Epithelial cell of proximal tubule (primary cell): ENCODE measurements around the gene LRRC74A. TPM values are rescaled to one million over a fixed set of nuclear protein-coding genes. Genes with fewer than 3 reads are reported as not detected.

Source experiments
- DNase-seq: peaks from one replicate; pipeline ENCODE4 v3.0.0-alpha.2; 2011; ENCODE audit warnings: low read depth
- H3K4me3 ChIP-seq: 2 replicates; pipeline ENCODE4 v1.5.1; 2011; ENCODE audit warnings: low read depth, mild to moderate bottlenecking, low read length
- CTCF ChIP-seq: conservative IDR thresholded peaks from 2 replicates; pipeline ENCODE4 v1.5.1; 2012; ENCODE audit warnings: low read depth, mild to moderate bottlenecking, low read length
- total RNA-seq: library from RNA; depleted of rRNA; stranded (reverse); fragments of >200 nt; gene quantifications from 2 replicates; pipeline ENCODE4 v1.2.3, GENCODE V29; 2015

Gene LRRC74A
- total RNA-seq, 1 donor from 2014 or later = not detected

DNA sequence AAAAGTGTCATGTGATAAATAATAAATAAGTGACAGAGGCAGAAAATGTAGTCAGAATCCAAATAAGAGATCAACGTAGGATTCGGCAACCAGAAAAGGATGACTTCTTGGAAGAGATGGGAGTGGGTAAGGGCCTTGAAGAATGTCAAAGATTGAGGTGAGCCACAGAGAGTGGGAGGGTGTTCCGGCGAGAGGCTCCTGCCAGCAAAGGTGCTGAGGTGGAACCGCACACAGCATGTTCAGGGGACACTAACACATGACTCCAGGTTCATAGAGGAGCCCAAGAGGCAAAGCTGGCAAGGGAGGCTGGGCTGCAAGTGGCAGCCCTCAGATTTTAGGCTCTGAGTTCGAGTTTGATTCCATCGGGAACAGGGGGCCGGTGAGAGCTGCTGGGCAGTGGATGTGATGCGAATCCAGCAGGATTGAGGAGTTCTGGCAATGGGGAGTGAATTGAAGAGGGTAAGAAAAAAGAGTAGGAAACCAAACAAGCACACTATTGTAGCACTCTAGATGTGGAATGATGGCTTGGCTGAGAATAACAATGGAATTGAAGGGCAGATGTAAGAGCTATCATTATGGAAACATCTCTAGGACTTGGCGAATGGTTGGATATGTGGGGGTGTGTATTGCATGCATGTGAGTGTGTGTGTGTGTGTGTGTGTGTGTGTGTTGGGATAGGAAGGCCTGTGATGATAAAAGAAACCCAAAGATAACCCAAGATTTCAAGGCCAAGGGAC is 36.5 kb downstream of the LRRC74A start:
- TF ChIP-seq CTCF = no peak
- H3K4me3 ChIP-seq = no peak overlapping the region
- no peak for DNase-seq

GRCh38 chr14:76863724-76864407 is 37.7 kb downstream of the LRRC74A start:
- H3K4me3 ChIP-seq = no peak overlapping the region
- DNase-seq = no peak
- no peak for TF ChIP-seq CTCF

GRCh38 chr14:76866456-76866855 is 40.2 kb downstream of the LRRC74A start:
- no peak for TF ChIP-seq CTCF
- no peak for DNase-seq
- H3K4me3 ChIP-seq = no peak overlapping the region

DNA sequence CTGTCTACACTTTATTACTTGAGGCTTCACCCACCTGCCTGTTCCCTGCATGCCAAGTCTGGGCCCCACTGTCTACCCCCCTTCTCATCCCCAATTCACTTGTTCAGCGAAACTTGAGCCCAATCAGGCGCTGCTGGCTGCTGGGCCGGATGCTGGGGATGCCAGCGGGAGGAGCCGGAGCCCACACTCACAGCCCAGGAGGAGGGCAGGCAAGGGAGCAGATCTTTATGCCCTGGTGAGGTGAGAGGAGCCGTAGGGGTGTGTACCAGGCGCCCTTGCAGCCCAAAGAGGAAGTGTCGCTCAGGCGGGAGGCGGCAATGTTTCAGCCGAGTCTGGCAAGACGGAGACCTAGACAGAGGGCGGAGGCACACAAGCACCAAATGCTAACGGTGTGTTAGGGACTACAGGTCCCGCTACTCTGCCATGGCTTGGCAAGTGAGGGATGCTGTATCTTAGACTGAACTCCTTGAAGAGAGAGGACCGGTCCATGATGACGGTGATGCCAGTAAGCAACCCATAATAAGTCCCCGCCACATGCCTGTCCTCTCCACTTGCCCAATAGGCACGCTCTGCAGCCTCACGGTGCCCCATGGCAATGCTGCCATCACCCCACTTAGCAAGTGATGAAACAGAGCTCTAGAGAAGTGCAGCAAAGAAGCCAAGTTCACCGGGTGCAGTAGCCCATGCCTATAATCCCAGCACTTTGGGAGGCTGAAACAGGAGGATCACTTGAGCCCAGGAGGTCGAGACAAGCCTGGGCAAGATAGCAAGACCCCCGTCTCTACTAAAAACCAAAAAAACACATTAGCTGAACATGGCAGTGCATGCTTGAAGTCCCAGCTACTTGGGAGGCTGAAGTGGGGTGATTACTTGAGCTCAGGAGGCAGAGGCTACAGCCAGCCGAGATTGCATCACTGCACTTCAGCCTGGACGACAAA is 41.6 kb downstream of the LRRC74A start:
- DNase-seq = no peak
- no peak for TF ChIP-seq CTCF
- H3K4me3 ChIP-seq = no peak overlapping the region

- no peak overlapping the region for H3K4me3 ChIP-seq
- no peak for TF ChIP-seq CTCF
- no peak for DNase-seq
Observed at GRCh38 chr14:76868454-76869170, 42.4 kb downstream of the LRRC74A start.

DNA sequence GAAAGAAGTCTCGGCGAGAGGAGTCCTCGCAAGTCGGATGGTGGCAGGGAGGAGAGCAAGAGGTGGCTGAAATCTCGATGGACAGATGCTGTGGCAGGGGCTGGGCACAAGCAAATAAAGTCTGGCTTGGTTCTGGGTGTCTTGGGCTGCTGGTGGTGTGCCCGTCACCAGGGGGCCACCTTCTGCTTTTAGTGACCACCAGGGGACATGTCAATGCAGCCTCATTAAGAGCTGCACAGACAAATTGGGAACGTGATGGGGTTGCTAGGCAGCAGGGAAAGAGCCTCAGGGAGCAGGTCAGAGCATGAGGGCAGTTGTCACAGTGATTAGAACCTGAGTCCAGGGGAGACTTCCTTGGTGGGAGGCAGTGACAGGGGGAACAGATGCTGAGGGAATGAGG is 44.0 kb downstream of the LRRC74A start:
- TF ChIP-seq CTCF = no peak
- no peak overlapping the region for H3K4me3 ChIP-seq
- DNase-seq = no peak
